GM23338 (cell line): ENCODE data around the gene PPP2R2B. TPM values are rescaled to one million over a fixed set of nuclear protein-coding genes. Genes with fewer than 3 reads are reported as not detected.

Experiments used
- ATAC-seq: fragments of 200-7000 bp; cut with Tn5 transposase; 3 replicates; pipeline ENCODE4 v1.9.1; 2020
- DNase-seq: peaks from one replicate; pipeline ENCODE4 v3.0.0-alpha.2; 2015; ENCODE audit warnings: low spot score
- H2AFZ ChIP-seq: fragments of 200-600 bp; sonication (generic); 2 replicates; pipeline ENCODE4 v1.8.0; 2016; ENCODE audit warnings: antibody characterized with exemption, mild to moderate bottlenecking, moderate library complexity
- H3F3A ChIP-seq: fragments of 200-600 bp; sonication (generic); replicated peaks from 2 replicates; pipeline ENCODE4 v1.8.0; 2017; ENCODE audit warnings: antibody characterized with exemption, mixed run types, low read depth
- H3K27ac ChIP-seq: fragments of 200-600 bp; sonication (generic); 2 replicates; pipeline ENCODE4 v1.6.1; 2016; ENCODE audit warnings: low read depth
- H3K27me3 ChIP-seq: fragments of 200-600 bp; sonication (generic); 2 replicates; pipeline ENCODE4 v1.8.0; 2016; ENCODE audit warnings: mild to moderate bottlenecking, mixed run types, moderate library complexity; ENCODE audit not compliant: insufficient read depth
- H3K36me3 ChIP-seq: fragments of 200-600 bp; sonication (generic); 2 replicates; pipeline ENCODE4 v1.8.0; 2016; ENCODE audit warnings: mild to moderate bottlenecking; ENCODE audit not compliant: insufficient read depth
- H3K4me1 ChIP-seq: fragments of 200-600 bp; sonication (generic); 2 replicates; pipeline ENCODE4 v1.8.0; 2016; ENCODE audit warnings: mild to moderate bottlenecking, moderate library complexity; ENCODE audit not compliant: insufficient read depth
- H3K4me2 ChIP-seq: fragments of 200-600 bp; sonication (generic); 2 replicates; pipeline ENCODE4 v1.7.1; 2017; ENCODE audit warnings: mixed run types
- H3K4me3 ChIP-seq: fragments of 200-600 bp; sonication (generic); 2 replicates; pipeline ENCODE4 v1.6.1; 2016; ENCODE audit warnings: mixed run types
- H3K79me2 ChIP-seq: fragments of 200-600 bp; sonication (generic); replicated peaks from 2 replicates; pipeline ENCODE4 v1.8.0; 2017; ENCODE audit warnings: mild to moderate bottlenecking; ENCODE audit not compliant: insufficient read depth
- H3K9me2 ChIP-seq: fragments of 200-600 bp; sonication (generic); 2 replicates; pipeline ENCODE4 v1.8.0; 2017; ENCODE audit not compliant: insufficient read depth
- H4K20me1 ChIP-seq: fragments of 200-600 bp; sonication (generic); replicated peaks from 2 replicates; pipeline ENCODE4 v1.8.0; 2017; ENCODE audit warnings: mild to moderate bottlenecking; ENCODE audit not compliant: insufficient read depth
- H3K27ac Mint-ChIP-seq: 2 replicates; pipeline ENCODE4 v1.8.0; 2020; ENCODE audit warnings: inconsistent platforms, mild to moderate bottlenecking, moderate library complexity, mixed read lengths
- H3K27me3 Mint-ChIP-seq: 3 replicates; pipeline ENCODE4 v1.8.0; 2022; ENCODE audit warnings: low read depth, mild to moderate bottlenecking, moderate library complexity, mixed read lengths, inconsistent platforms; ENCODE audit not compliant: insufficient read depth, poor library complexity
- H3K36me3 Mint-ChIP-seq: 3 replicates; pipeline ENCODE4 v1.8.0; 2021; ENCODE audit warnings: low read depth, mild to moderate bottlenecking, inconsistent platforms, moderate library complexity, mixed read lengths
- H3K4me1 Mint-ChIP-seq: 3 replicates; pipeline ENCODE4 v1.8.0; 2020; ENCODE audit warnings: mild to moderate bottlenecking, inconsistent platforms, mixed read lengths
- H3K4me3 Mint-ChIP-seq: 3 replicates; pipeline ENCODE4 v1.8.0; 2021; ENCODE audit warnings: moderate library complexity, mild to moderate bottlenecking, inconsistent platforms, mixed read lengths
- H3K9me3 Mint-ChIP-seq: 3 replicates; pipeline ENCODE4 v1.8.0; 2020; ENCODE audit warnings: moderate library complexity, mild to moderate bottlenecking, inconsistent platforms, mixed read lengths
- CTCF ChIP-seq, 2 experiments: fragments of 200-600 bp in 1 of 2; sonication (generic) in 1 of 2; conservative IDR thresholded peaks; 2 replicates each; pipeline versions ENCODE4 v1.5.1 to v1.6.1; 2016 to 2017; ENCODE audit warnings: antibody characterized with exemption in 2 of 2, low read depth in 2 of 2, mild to moderate bottlenecking in 2 of 2, moderate library complexity in 1 of 2
- ZNF331 ChIP-seq: fragments of 250-450 bp; sonication (Bioruptor Pico); IDR thresholded peaks from 2 replicates; pipeline ENCODE4 v1.5.0; 2020; ENCODE audit warnings: low read depth, mild to moderate bottlenecking, moderate library complexity
- ZNF462 ChIP-seq: fragments of 250-450 bp; sonication (Bioruptor Pico); IDR thresholded peaks from 2 replicates; pipeline ENCODE4 v1.5.0; 2020; ENCODE audit warnings: mild to moderate bottlenecking, moderate library complexity
- polyA plus RNA-seq: library from polyadenylated mRNA; unstranded; fragments of >200 nt; fragmentation: Nextera tagmentation; extraction: Ambion mirVana; gene quantifications from 2 replicates; pipeline ENCODE4 v1.2.1, GENCODE V29; 2016
- total RNA-seq: library from RNA; depleted of rRNA; stranded (reverse); fragments of >200 nt; shearing (Covaris generic); gene quantifications from 2 replicates; pipeline ENCODE4 v1.2.3, GENCODE V29; 2014
- TF ChIP-seq, protein P1 (sequence below): IDR thresholded peaks from one replicate; pipeline ENCODE4 v1.6.1; 2018; ENCODE audit warnings: antibody characterized with exemption; ENCODE audit not compliant: unreplicated experiment

PPP2R2B gene
- total and polyA plus RNA-seq, 2 experiments from 2014 or later: 21.3 to 33.9 TPM

GRCh38 chr5:146622391-146622790 is 256.2 kb downstream of the PPP2R2B start:
- no peak overlapping the region for H3K4me2 ChIP-seq
- DNase-seq (peak; percentile 35), ATAC-seq (no peak)
- H3K27me3 ChIP-seq: no peaks in the 10 kb centered on the region
- Mint-ChIP-seq H3K36me3 (peaks cover 11% of the 10 kb centered on the region), H3K4me1 (peaks cover 24% of the 10 kb centered on the region), H3K27me3 (peaks cover 4% of the 10 kb centered on the region), H3K27ac (no peak overlapping the region), H3K4me3 (no peak overlapping the region), H3K9me3 (peaks cover 8% of the 10 kb centered on the region)
- H2AFZ ChIP-seq: no peak overlapping the region
- TF ChIP-seq ZNF462 (CRISPR knock-in tag) (no peak), CTCF (conservative IDR thresholded peaks at IDR 0.05; ENCODE audit: low read depth in 2 of 2) (peak; percentile 47 to 71)
- no peaks in the 10 kb centered on the region for H3F3A ChIP-seq
- H3K9me2 ChIP-seq: no peaks in the 10 kb centered on the region
- H3K27ac ChIP-seq: no peak overlapping the region
- no peak overlapping the region for H3K4me3 ChIP-seq
- no peaks in the 10 kb centered on the region; the same call in 1 of the 2 replicates for H3K36me3 ChIP-seq
- H3K4me1 ChIP-seq: peaks cover 23% of the 10 kb centered on the region
- no peaks in the 10 kb centered on the region for H3K79me2 ChIP-seq
- no peaks in the 10 kb centered on the region for H4K20me1 ChIP-seq

DNA sequence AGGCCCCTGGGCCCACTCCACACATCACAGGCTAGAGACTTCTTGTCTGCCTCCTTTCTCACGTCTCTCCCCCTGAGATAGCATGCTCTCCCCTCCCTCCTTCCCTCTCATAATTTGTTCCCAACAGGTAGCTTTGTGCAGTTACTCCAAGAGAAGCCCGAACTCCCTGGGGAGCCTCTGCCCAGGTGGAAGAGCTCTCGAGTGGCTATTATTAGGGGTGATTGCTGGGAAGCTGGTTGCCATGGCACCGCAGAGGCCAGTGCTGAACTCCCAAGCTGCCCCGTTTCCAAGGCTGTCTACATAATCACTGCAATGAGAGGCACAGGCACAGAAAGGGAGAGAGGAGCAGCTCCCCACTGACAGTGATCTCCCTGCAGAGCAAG is 257.9 kb downstream of the PPP2R2B start:
- ATAC-seq (peak; percentile 83), DNase-seq (peak; percentile 56)
- Histone ChIP-seq H3K4me3 (no peak overlapping the region), H2AFZ (no peak overlapping the region), H3F3A (no peaks in the 10 kb centered on the region), H3K4me1 (peaks cover 16% of the 10 kb centered on the region), H3K27ac (no peak overlapping the region), H3K27me3 (no peaks in the 10 kb centered on the region), H3K4me2 (no peak overlapping the region), H4K20me1 (no peaks in the 10 kb centered on the region), H3K9me2 (no peaks in the 10 kb centered on the region), H3K79me2 (no peaks in the 10 kb centered on the region), H3K36me3 (no peaks in the 10 kb centered on the region)
- Mint-ChIP-seq H3K36me3 (peaks cover 23% of the 10 kb centered on the region), H3K27ac (no peak overlapping the region), H3K9me3 (peaks cover 18% of the 10 kb centered on the region), H3K4me1 (peaks cover 20% of the 10 kb centered on the region), H3K4me3 (no peak overlapping the region), H3K27me3 (peaks cover 4% of the 10 kb centered on the region)
- TF ChIP-seq, protein P1, sequence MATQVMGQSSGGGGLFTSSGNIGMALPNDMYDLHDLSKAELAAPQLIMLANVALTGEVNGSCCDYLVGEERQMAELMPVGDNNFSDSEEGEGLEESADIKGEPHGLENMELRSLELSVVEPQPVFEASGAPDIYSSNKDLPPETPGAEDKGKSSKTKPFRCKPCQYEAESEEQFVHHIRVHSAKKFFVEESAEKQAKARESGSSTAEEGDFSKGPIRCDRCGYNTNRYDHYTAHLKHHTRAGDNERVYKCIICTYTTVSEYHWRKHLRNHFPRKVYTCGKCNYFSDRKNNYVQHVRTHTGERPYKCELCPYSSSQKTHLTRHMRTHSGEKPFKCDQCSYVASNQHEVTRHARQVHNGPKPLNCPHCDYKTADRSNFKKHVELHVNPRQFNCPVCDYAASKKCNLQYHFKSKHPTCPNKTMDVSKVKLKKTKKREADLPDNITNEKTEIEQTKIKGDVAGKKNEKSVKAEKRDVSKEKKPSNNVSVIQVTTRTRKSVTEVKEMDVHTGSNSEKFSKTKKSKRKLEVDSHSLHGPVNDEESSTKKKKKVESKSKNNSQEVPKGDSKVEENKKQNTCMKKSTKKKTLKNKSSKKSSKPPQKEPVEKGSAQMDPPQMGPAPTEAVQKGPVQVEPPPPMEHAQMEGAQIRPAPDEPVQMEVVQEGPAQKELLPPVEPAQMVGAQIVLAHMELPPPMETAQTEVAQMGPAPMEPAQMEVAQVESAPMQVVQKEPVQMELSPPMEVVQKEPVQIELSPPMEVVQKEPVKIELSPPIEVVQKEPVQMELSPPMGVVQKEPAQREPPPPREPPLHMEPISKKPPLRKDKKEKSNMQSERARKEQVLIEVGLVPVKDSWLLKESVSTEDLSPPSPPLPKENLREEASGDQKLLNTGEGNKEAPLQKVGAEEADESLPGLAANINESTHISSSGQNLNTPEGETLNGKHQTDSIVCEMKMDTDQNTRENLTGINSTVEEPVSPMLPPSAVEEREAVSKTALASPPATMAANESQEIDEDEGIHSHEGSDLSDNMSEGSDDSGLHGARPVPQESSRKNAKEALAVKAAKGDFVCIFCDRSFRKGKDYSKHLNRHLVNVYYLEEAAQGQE: no peak
- no peak for TF ChIP-seq ZNF331 (CRISPR knock-in tag)
